ENCODE measurements around the gene EIF2S1. TPM values are rescaled to one million over a fixed set of nuclear protein-coding genes. Genes with fewer than 3 reads are reported as not detected.

Gene EIF2S1
- total and polyA plus RNA-seq, 2 of the 13 experiments (the other 11 are each of a cell fraction or from before 2014, with no cell fraction given): 49.1 to 246 TPM

GRCh38 chr14:67370830-67371229 is 10.7 kb downstream of the EIF2S1 start:
- H3K36me3 ChIP-seq (replicated peaks in 1 of 2; ENCODE audit: control insufficient read depth in 1 of 2, insufficient read depth in 2 of 2, low read length in 2 of 2): peaks cover 18 to 70% of the 10 kb centered on the region in 2 experiments
- in situ Hi-C loops (cut with HindIII; ENCODE audit: extremely low pct_ligation_motif_present, low pct_unique_long_range_greater_than_20kb): no loop called here
- peaks cover 1% of the 10 kb centered on the region for H3K79me2 ChIP-seq (ENCODE audit: insufficient read depth, low read length)
- ATAC-seq (no peak), DNase-seq (ENCODE audit: low spot score) (no peak), FAIRE-seq (no peak)
- TF ChIP-seq AGO2 (optimal IDR thresholded peaks at IDR 0.05; ENCODE audit: low read depth, low read length) (no peak), SP5 (CRISPR knock-in tag; IDR thresholded peaks at IDR 0.05; ENCODE audit: borderline replicate concordance, low read depth) (no peak)
- CTCF ChIA-PET (ENCODE audit: low intra/inter-chr PET ratio, low total read pairs): no interaction called here
- H3K4me1 ChIP-seq (ENCODE audit: insufficient read depth, low read length): no peaks in the 10 kb centered on the region
- H3K4me3 ChIP-seq (replicated peaks in 1 of 3; ENCODE audit: insufficient read depth in 1 of 3, low read depth in 2 of 3, low read length in 3 of 3): no peak overlapping the region
- H2AFZ ChIP-seq (ENCODE audit: low read length): no peak overlapping the region
- no peak overlapping the region for H3K4me2 ChIP-seq (ENCODE audit: low read depth, low read length)
- no peaks in the 10 kb centered on the region for H3K9me3 ChIP-seq (ENCODE audit: low read length)
- intact Hi-C loops (cut with micrococcal nuclease; ENCODE audit: unreplicated experiment): no loop called here
- H3K9ac ChIP-seq (ENCODE audit: insufficient read depth, low read depth, low read length): no peak overlapping the region
- H3K27me3 ChIP-seq (ENCODE audit: control insufficient read depth in 1 of 2, insufficient read depth in 2 of 2, low read length in 2 of 2): no peaks in the 10 kb centered on the region
- no peaks in the 10 kb centered on the region for H4K20me1 ChIP-seq (ENCODE audit: insufficient read depth, low read length)
- 96% methylated on average over 5 of the region's 5 CpGs for WGBS (ENCODE audit: low lambda C conversion rate)
- POLR2A ChIA-PET: no interaction called here
- BruUV-seq (replicated peaks): no TSS peak
- no peak overlapping the region for H3K27ac ChIP-seq (ENCODE audit: extremely low read length, insufficient read depth, low read length)

GRCh38 chr14:67371247-67372148 is 11.4 kb downstream of the EIF2S1 start:
- no peak for FAIRE-seq

More at GRCh38 chr14:67371247-67372148, 11.4 kb downstream of the EIF2S1 start:
- TF ChIP-seq ZNF552 (CRISPR knock-in tag; IDR thresholded peaks at IDR 0.05; ENCODE audit: borderline replicate concordance) (no peak), ZNF773 (CRISPR knock-in tag; IDR thresholded peaks at IDR 0.05; ENCODE audit: borderline replicate concordance) (no peak), ZSCAN25 (CRISPR knock-in tag; IDR thresholded peaks at IDR 0.05) (no peak), REXO4 (CRISPR knock-in tag; IDR thresholded peaks at IDR 0.05; ENCODE audit: borderline replicate concordance) (no peak), ZNF644 (CRISPR knock-in tag; IDR thresholded peaks at IDR 0.05; ENCODE audit: low read depth) (no peak), KLF13 (CRISPR knock-in tag; IDR thresholded peaks at IDR 0.05) (no peak), HES4 (CRISPR knock-in tag; IDR thresholded peaks at IDR 0.05; ENCODE audit: borderline replicate concordance) (no peak), RARG (CRISPR knock-in tag; IDR thresholded peaks at IDR 0.05; ENCODE audit: low read depth) (no peak), FIP1L1 (IDR thresholded peaks at IDR 0.05; ENCODE audit: borderline replicate concordance, insufficient read depth, low read depth, low read length) (no peak), WIZ (CRISPR knock-in tag; IDR thresholded peaks at IDR 0.05) (no peak)
- CTCF ChIA-PET (ENCODE audit: low intra/inter-chr PET ratio, low total read pairs): no interaction called here
- Histone ChIP-seq H3K4me1 (ENCODE audit: insufficient read depth, low read length) (no peaks in the 10 kb centered on the region), H4K20me1 (ENCODE audit: insufficient read depth, low read length) (no peaks in the 10 kb centered on the region), H3K9ac (ENCODE audit: insufficient read depth, low read depth, low read length) (no peak overlapping the region), H3K36me3 (replicated peaks in 1 of 2; ENCODE audit: control insufficient read depth in 1 of 2, insufficient read depth in 2 of 2, low read length in 2 of 2) (peaks cover 15 to 70% of the 10 kb centered on the region in 2 experiments), H3K27me3 (ENCODE audit: control insufficient read depth in 1 of 2, insufficient read depth in 2 of 2, low read length in 2 of 2) (no peaks in the 10 kb centered on the region), H3K4me2 (ENCODE audit: low read depth, low read length) (no peak overlapping the region), H3K4me3 (replicated peaks in 1 of 3; ENCODE audit: insufficient read depth in 1 of 3, low read depth in 2 of 3, low read length in 3 of 3) (no peak overlapping the region), H3K27ac (ENCODE audit: extremely low read length, insufficient read depth, low read length) (no peak overlapping the region), H3K79me2 (ENCODE audit: insufficient read depth, low read length) (peaks cover 1% of the 10 kb centered on the region), H3K9me3 (ENCODE audit: low read length) (no peaks in the 10 kb centered on the region), H2AFZ (ENCODE audit: low read length) (no peak overlapping the region)
- no TSS peak for BruUV-seq (replicated peaks)
- intact Hi-C loops (cut with micrococcal nuclease; ENCODE audit: unreplicated experiment) (no loop called here), in situ Hi-C loops (cut with HindIII; ENCODE audit: extremely low pct_ligation_motif_present, low pct_unique_long_range_greater_than_20kb) (no loop called here)
- no peak for DNase-seq (ENCODE audit: low spot score)
- POLR2A ChIA-PET: no interaction called here
- WGBS (ENCODE audit: low lambda C conversion rate): 97% methylated on average over 4 of the region's 4 CpGs
- no peak for ATAC-seq
